CD4-positive, alpha-beta T cell treated with Interleukin-17A for 4 hours (primary cell): Measurements from ENCODE around the gene CLNK.
"Not testable (repeated sequence)": the region's sequence is repeated elsewhere in the genome, so short reads cannot be mapped to it uniquely, and the experiment has no call there.

Source experiments
- DNase-seq: peaks from one replicate; pipeline ENCODE4 v3.0.0-alpha.2; 2020; ENCODE audit warnings: mixed read lengths

Gene CLNK

DNA sequence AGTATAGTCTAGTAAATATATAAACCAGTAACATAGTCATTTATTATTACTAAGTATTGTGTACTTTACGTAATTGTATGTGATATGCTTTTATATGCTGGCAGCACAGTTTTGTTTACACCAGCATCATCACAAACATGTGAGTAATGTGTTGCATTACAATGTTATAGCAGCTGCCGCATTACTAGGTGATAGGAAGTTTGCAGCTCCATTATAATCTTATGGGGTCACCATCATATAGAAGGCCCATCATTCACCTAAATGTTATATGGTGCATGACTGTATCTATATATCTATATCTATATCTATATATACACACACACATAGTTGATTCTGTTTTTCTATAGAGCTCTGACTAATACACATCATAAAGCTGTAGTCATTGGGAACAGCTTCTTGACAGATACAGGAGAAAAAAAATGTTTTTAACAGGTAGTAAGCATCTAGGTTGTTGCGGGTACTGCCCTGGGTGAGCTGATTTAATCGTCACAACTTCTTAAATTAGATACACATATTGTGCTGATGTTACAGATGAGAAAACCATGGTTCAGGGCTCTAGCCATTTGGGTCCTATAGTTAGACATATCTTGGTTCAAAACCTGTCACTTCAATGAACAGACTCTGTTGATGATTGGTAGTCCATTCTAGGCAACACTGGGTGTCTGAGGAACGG is 77.9 kb downstream of the CLNK start:
- no peak for DNase-seq

DNA sequence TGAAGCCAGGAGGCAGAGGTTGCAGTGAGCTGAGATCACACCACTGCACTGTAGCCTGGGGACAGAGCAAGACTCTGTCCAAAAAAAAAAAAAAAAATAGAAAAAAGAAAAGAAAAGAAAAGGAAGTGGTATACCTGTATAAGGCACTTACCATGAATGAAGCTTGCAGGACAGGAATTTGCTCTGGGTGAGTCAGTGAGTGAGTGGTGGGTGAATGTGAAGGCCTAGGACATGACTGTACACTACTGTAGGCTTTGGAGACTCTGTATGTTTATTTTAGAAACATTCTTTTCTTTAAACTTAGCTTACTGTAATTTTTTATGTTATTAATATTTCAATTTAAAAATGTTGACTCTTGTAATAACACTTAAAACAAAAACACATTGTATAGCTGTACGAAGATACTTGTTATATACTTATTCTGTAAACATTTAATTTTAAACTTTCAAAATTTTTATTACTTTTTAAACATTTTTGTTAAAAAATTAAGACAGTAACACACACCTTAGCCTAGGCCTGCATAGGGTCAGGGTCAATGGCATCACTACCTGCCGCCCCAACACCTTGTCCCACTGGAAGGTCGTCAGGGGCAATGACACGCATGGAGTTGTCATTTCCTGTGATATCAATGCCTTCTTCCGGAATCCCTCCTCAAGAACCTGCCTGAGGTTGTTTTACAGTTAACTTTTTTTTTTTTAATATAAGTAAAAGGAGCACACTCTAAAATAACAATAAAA is 78.7 kb downstream of the CLNK start:
- DNase-seq, result no peak

DNA sequence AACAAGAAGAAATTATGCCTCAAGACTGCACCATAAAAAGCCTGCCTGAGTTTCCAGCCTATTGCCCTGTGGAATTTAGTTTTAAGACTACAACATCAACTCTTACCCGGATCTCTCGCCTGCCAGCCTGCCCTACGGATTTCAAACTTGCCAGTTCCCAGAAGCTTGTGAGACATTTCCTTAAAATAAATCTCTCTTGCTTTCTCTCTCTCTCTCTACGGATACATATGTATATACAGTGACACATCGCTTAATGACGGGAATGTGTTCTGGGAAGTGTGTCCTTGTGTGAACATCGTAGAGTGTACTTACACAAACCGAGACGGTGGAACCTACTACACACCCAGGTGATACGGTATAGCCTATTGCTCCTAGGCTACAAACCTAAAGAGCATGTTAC is 79.5 kb downstream of the CLNK start:
- DNase-seq, result no peak

DNA sequence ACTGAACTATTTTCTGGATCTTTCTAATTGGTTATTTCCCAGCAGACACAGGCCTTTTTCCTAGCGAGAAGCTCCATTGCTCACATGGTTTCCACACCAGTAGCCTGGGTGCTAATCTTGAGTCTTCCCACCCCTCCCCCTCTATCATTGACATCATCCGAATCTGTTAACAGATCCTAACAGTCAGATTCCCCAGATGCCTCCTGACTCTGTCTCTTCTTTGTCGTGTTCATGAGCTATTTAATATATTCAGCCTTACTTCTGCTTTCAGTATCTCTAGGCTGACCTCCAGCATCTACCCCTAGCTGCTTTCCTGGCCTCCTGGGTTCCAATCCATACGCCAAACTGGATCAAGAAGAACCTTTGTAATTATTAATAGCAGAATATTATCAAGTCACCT is 85.0 kb downstream of the CLNK start:
- DNase-seq, result no peak

DNA sequence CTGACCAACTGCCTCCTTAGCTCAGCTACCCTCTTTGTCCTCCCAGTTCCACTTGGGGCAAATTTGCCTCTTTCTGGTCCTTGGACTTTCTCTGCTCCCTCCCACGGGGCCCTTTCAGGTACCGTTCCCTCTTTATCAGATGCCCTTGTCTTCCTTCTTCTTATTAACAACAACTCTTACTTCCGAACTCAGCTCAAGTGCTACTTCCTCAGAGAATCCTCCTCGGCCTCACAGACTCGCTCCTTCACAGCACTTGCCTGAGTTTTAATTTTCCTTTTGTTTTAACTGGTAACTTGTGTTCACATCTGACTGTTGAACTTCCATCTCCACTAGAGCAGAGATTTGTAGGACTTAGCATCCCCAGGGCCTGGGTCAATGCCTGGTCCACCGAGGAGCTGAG is 85.7 kb downstream of the CLNK start:
- no peak for DNase-seq

DNA sequence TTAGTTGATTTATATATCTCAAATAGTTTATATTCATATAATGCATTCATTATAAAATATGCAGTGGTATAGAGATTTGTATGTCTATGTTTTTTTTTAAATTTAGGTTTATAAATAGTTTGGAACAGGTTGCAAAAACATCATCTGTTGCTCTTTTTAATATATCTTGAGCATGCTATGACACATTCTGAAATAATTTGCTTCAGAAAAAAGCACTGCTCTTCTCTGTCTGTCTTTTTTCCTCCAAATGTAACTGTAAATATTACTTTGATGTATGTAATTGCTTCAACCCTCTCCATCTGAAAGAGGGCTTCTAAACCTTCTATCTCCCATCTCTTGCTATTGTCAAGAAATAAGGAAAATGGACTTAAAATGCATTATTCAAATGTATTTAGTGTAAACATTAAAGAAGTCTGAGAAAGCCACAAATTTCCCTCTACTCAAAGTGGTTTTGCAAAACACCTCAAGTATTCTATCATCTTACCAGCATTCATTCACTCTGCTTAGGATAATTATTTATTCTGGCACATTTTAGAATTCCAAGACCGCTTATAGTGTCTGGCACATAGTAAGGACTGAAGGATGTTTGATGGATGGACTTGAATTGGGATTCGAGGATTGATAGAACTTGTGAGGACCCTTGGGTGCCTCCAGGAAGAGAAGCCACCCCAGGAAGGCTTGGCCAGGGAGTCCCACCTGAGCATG is 87.8 kb downstream of the CLNK start:
- no peak for DNase-seq

DNA sequence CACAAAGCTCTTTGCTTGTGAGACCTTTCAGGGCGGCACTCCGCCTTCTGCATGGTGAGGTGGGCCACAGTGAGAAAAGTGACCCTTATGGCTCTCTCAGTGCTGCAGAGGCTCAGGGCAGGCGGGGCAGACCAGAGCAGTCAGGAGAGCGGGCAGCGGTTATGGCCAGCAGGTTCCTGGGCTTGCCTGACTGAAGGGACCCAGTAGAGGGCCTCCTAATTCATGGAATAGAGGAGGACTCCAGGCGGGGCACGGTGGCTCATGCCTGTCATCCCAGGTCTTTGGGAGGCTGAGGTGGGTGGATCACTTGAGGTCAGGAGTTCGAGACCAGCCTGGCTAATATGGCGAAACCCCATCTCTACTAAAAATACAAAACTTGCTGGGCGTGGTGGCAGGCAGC is 91.4 kb downstream of the CLNK start:
- no peak for DNase-seq

DNA sequence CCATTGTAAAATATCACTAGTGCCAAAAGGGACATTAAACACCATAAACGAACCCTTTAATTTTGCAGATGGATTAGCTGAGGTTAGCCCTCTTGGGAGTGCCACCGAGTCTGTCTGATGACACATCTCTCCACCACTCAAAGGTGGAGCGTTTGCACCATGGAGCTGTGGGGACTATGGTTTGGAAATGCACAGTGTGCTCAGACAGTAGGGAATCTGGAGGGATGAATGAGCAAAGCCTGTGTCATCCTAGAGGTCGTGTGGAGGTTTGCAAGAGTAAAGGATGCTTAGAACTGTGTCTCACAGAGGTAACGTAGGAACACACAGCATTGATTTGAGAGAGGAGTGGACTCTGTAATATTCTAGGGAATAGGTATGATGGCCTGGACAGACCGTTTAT is 93.7 kb downstream of the CLNK start:
- DNase-seq, result no peak

DNA sequence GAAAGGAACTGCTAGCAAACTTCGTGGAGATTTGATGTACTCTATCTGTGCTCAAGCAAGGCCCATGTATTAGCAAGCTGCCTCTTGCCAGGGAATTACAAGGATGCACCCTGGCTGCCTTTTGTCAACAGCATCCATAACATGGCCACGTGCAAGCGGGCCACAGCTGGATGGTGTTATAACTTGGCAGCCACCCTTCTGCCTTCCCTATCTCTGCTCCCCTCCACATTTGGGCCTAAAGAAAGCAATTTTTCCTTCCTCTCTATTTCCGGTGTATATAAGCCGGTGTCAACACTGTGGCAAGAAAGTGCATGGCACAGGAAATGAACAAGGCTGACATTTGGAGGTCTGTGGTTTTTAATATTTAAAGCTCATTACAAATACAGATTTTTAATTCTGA is 94.8 kb downstream of the CLNK start:
- DNase-seq, result no peak

DNA sequence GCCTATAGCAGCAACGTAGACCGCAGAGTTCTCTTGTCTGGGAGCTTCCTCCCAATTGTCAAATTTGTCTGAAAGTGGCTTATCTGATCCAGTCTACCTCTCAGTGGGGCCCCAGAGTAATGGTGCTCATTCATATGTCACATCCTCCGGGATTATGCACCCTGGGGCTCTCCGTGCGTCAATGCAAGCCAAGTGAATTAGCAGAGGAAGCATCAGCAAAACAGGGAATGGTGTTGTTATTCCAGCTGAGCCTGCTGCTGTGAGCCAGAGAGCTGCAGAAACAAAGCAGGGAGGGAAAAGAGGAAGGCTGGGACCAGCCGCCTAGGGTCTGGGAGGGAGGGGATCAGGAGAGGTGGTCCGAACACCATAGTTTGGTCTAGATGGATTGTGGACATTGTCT is 95.2 kb downstream of the CLNK start:
- DNase-seq, result no peak

DNA sequence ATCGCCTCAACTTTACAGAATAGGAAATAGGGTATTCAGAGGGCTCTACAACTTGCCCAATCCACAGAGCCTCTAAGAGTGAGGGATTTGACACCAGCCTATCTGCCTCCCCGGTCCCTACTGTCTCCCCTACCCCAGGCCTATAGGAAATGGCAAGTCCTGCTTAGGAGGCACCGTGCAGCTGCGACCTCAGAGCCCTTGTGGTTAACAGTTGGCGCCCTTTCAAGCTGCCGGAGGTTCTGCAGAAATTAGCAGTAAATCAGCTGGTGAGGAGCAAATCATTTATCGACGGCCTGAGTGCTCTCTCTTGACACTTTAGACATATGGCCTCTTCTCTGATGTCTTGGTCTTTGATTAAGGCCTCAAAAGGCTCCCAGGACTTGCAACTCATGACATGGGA is 96.9 kb downstream of the CLNK start:
- peak; percentile 43 for DNase-seq

DNA sequence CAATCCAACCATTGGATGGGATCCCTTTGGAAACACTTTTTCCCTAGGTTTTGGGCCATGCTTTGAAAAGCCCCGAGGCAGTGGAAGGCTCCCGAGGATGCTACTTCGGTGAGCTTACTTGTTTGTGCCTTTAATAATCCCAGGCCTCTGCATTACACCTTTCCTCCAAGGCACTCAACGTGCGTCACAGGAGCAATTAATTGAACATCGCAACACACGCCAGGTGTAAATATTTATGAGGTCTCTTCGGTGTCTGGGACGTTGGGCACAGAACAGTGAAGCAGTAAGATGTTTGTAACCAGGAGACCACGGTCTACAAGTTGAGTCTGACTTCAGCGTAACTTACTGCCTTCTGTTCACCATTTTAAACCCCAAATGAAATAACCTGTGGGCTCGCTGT is 97.3 kb downstream of the CLNK start:
- no peak for DNase-seq

DNA sequence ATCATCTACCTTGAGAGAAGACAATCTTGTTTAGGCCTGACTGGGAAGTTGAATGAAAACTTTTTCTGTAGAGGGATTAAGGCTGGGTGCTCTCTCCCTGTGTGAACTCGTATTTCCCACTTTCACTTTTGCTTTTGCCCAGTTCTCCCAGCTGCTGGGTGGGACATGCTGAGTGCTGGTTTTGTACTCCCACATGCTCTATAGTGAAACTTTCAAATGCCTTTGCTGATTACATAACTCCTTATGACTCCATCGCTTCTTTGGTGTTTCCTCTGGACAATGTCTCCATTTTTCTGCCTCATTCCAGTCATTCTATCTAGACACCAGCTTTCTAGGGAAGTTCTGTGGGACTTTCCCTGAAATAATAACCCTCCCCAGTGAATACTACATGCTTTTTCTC is 100.5 kb downstream of the CLNK start:
- DNase-seq, result no peak

DNA sequence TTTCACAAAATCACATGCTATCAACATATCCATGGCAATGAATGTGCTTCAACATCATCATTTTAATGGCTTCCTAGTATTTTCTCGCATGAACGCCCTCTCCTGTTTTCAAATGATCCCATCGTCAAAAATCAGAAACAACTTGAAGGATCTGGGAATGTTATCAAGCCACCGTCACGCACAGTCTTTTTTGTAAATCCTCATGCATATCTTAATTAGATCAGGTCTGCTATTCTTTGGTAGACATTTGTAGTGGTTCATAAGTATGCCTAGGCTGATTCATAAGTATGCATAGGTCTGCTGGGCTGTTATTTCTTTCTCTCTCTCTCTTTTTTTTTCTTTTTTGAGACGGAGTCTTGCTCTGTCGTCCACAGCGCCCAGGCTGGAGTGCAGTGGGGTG is 101.6 kb downstream of the CLNK start:
- no peak for DNase-seq

DNA sequence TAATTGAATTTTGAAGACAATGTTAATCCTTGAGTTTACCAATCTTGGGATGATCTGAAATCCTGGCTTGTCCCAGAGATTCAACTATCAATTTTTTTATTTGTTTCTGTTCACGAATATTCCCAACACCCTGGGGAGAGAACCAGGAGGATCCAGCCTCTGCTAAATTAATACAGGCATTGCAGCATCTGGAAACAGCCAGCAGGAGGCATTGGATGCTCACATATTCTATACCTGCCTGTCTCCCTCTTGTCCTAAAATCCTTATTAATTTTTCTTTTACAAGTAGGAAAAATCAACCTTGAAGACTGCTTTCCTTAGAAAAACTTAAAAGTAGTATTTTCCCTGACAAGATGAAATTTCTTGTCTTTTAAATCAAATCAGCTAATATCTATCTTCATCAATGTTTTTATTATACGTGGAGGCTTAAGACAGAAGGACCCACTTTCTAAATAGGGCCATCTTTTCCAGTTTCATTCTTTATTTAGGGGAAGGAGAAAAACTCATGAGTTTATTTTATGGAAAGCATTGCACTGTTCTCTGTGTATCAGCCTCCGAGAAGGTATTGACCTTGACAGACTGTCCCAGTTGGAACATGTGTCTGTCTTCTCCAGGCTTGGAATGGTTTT is 102.4 kb downstream of the CLNK start:
- DNase-seq, result peak; percentile 36

DNA sequence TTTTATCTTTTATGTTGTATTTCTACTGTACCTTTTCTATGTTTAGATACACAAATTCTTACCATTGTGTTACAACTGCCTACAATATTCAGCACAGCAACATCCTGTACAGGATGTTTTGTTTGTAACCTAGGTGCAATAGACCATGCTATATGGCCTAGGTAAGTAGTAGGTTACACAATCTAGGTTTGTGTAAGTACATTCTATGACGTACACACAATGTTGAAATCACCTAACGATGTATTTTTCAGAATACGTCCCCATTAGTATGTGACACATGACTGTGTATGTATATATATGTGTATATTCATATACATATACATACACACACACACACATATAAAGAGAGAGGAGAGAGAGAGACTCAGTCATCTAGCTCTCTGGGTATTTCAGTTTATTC is 103.5 kb downstream of the CLNK start:
- no peak for DNase-seq

DNA sequence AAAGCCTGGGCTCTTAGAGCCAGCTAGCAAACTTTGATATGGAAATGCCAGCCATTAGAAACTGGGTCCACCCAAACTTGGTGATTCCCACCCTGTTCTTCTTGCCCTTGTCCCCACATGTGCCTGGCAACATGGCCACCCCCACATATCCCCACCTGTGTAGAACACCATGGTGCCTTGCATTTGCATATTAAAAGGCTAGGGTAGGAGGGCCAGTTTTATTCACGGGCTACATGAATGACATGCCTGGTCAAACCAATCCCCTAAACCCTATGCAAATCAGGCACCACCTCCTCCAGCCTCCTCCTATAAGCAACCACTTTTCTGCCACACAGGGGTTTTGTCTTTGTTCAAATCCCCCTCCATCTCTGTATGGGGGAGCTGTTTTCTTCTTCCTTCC is 104.9 kb downstream of the CLNK start:
- no peak for DNase-seq

DNA sequence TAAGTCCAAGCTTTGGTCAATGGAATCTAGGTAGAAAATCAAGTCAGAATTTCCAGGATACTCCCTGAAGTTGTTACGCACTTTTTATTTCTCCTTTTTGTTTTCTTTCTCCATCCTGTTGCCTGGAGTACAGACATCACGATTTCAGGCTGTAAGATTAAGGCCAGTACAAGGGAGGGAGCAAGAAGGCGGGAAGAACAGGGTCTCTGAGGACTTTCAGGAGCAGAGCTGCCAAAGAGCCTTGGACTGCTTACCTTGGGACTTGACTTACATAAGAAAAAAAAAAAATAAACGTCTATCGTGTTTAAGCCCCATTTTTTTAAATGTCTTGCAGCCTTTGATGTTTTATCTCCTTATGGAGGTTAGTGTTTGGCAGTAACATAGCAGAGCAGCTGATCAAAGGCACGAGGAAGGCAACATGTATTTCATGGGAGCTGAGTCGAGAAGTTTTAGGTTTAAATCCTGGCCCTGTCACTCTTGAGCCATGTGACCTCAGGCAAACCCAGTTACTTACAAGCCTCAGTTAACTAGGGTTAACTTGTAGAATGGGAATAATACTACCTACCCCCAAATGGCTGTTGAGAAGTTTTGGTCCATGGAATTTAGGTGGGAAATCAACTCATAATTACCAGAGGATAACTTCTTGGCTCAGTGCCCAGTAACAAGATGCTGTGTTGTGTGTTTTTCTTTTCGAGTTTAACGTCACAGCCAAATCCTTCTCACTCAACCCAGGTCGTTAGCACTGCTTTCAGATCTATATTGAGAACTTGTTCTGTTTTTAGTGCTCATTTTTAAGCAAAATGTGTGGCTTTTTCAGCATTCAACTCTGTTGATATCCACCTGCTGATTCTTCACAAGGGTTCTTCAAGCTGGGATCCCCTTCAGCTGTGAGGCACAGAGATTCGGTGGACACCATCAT is 106.8 kb downstream of the CLNK start:
- DNase-seq, result no peak

DNA sequence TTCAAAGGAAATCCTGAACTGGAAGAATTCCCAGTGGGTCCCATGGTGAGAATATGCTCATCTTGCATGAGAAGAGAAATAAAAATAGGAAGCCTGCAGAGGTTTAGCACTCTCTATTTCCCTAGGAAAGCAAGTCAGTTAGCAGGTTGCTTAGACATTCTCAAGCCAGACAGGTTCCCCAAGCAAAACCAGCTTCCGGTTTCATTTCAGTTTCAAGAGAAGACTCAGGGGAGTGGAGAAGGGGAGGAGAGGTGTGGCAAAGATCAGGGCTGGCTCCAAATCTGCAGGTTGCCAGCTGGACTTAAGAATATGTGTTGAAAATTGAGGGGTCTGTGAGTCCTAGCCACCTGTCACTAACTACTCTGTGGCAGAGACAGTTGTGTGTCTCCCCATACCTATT is 107.5 kb downstream of the CLNK start:
- no peak for DNase-seq

DNA sequence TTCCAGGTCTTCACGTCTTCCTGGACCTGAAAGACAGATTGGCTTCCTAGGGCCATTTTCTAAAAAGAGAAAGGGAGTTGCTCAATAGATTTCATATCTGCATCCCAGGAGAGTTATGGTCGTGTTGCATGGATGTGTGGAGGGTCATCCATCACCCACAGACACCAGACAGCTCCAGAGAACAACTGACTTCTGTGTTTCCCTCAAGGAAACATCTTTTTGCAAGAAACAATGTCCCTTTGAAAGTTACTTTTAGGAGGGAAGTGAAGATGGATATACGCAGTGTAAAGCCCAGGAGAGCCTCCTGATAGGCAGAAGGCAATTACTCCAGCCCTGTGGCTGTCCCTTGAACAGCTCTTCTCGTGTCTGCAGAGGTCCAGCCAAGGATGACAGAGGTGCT is 108.3 kb downstream of the CLNK start:
- DNase-seq, result no peak

DNA sequence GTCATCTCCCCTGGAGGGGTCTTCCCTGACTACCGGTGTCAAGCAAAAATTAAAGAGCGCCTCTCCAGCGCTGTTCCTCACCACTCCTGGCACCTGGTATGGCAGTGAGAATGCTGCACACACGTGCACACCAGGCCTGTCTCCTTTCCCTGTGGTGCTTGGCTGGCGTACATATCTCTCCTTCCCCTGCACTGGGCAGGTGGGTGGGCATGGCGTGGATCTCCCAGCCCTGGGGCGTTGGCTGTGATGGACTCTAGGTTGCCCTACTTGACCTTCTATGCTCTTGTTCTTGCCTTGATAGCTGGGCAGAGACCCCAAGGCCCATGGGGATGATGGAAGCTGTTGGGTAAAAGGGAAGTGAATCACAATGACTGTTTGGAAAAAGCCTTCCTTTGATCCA is 109.2 kb downstream of the CLNK start:
- DNase-seq, result no peak

DNA sequence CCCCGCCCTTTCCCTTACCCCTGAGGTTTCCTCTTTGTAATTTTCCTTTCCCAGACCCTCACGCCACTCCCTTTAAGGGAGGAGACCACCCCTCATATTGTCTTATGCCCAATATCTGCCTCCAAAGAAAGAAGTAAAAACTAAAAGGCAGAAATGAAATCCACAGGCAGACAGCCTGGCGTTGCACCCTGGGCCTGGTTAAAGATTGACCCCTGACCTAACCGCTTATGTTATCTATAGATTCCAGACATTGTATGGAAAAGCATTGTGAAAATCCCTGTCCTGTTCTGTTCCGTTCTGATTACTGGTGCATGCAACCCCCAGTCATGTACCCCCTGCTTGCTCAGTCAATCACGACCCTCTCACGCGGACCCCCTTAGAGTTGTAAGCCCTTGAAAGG is 110.0 kb downstream of the CLNK start:
- DNase-seq, result not testable (repeated sequence)

DNA sequence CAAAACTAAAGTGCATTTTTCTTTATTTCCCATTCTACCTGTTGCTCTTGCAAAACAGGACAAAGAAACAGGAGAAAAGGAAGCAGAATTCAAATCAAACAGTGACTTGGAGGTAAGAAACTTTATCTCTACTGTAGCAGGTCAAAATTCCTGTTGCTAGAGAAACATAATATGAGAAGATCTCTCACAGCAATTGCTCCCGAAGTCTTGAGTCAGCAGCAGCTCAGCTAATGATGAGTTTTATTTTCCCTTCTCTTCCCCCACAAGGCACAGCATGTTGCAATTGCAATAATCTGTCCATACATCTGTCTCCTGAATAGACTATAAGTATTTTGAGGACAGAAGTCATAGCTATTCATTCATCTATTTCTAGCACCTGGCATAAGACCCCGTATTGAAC is 112.7 kb downstream of the CLNK start:
- DNase-seq, result no peak
